H1 (cell line): ENCODE measurements around the gene WWC1.

Experiments used
- CBX8 ChIP-seq: fragments of 300-800, 300-1000 bp; sonication (generic); IDR thresholded peaks from 2 replicates; pipeline ENCODE4 v1.7.1; 2016; ENCODE audit warnings: low read depth, low read length, borderline replicate concordance
- CHD1 ChIP-seq: IDR thresholded peaks from 2 replicates; pipeline ENCODE4 v1.6.1; 2012; ENCODE audit warnings: low read depth, low read length, improper control_type of control experiment
- EZH2 ChIP-seq: fragments of 200-600 bp; sonication (generic); IDR thresholded peaks from 2 replicates; pipeline ENCODE4 v1.7.1; 2012; ENCODE audit warnings: low read depth, mild to moderate bottlenecking, moderate library complexity, low read length, inconsistent platforms; ENCODE audit not compliant: severe bottlenecking
- JUND ChIP-seq: IDR thresholded peaks from 2 replicates; pipeline ENCODE4 v1.6.1; 2011; ENCODE audit warnings: mild to moderate bottlenecking, improper control_type of control experiment, low read length
- NRF1 ChIP-seq: IDR thresholded peaks from 2 replicates; pipeline ENCODE4 v1.6.1; 2011; ENCODE audit warnings: mild to moderate bottlenecking, low read depth, low read length, improper control_type of control experiment
- POLR2A ChIP-seq, 2 experiments: IDR thresholded peaks; 1 replicate in 1 of 2; 2 replicates in 1 of 2; pipeline ENCODE4 v1.6.1; 2011; ENCODE audit warnings: low read depth in 2 of 2, low read length in 2 of 2, mild to moderate bottlenecking in 2 of 2; ENCODE audit errors: control extremely low read depth in 1 of 2
- POLR2AphosphoS5 ChIP-seq: IDR thresholded peaks from 2 replicates; pipeline ENCODE4 v1.6.1; 2011; ENCODE audit warnings: low read depth, low read length
- SP1 ChIP-seq: IDR thresholded peaks from 2 replicates; pipeline ENCODE4 v1.6.1; 2011; ENCODE audit warnings: low read depth, low read length
- TEAD4 ChIP-seq: IDR thresholded peaks from 2 replicates; pipeline ENCODE4 v1.6.1; 2012; ENCODE audit warnings: low read depth, low read length, inconsistent platforms, mixed read lengths
- ZNF274 ChIP-seq: IDR thresholded peaks from 2 replicates; pipeline ENCODE4 v1.7.0; 2012; ENCODE audit warnings: low read length, borderline replicate concordance; ENCODE audit errors: extremely low read depth
- TF ChIP-seq, protein P1 (sequence below), 3 experiments: IDR thresholded peaks; 1 replicate in 2 of 3; 2 replicates in 1 of 3; pipeline versions ENCODE4 v1.5.1 to v1.6.1; 2011; ENCODE audit warnings: low read length in 3 of 3, mild to moderate bottlenecking in 3 of 3, inconsistent platforms in 2 of 3, low read depth in 1 of 3, moderate library complexity in 1 of 3; ENCODE audit not compliant: insufficient read depth in 1 of 3; ENCODE audit errors: control extremely low read depth in 1 of 3
- TF ChIP-seq, protein P2 (sequence below): IDR thresholded peaks from 2 replicates; pipeline ENCODE4 v1.6.1; 2012; ENCODE audit warnings: inconsistent platforms

DNA sequence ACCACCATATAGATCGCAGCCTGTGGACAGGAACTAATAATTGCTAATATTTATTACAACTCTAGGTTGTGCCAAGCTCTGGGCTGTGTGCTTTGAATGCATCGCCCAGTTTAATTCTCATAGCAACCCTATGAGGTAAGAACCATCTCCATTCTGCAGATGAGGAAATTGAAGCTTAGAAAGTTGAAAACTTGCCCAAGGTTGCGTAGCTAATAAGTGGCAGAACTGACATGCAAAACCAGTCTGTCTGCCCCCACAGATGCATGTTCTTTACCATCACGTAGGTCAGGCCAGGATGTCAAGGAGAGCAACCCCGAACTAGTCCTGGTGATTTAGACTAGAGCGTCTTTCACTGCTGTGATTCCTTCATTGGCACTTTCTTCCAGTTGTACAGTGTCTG is 15.6 kb downstream of the WWC1 start:
- TF ChIP-seq EZH2 (no peak), TEAD4 (no peak), JUND (no peak), CHD1 (no peak), NRF1 (no peak), SP1 (no peak), ZNF274 (no peak), CBX8 (no peak), POLR2A (IDR thresholded peaks at IDR 0.05; ENCODE audit: control extremely low read depth in 1 of 2, low read depth in 2 of 2, low read length in 2 of 2) (no peak), POLR2AphosphoS5 (no peak)
- TF ChIP-seq, protein P1, sequence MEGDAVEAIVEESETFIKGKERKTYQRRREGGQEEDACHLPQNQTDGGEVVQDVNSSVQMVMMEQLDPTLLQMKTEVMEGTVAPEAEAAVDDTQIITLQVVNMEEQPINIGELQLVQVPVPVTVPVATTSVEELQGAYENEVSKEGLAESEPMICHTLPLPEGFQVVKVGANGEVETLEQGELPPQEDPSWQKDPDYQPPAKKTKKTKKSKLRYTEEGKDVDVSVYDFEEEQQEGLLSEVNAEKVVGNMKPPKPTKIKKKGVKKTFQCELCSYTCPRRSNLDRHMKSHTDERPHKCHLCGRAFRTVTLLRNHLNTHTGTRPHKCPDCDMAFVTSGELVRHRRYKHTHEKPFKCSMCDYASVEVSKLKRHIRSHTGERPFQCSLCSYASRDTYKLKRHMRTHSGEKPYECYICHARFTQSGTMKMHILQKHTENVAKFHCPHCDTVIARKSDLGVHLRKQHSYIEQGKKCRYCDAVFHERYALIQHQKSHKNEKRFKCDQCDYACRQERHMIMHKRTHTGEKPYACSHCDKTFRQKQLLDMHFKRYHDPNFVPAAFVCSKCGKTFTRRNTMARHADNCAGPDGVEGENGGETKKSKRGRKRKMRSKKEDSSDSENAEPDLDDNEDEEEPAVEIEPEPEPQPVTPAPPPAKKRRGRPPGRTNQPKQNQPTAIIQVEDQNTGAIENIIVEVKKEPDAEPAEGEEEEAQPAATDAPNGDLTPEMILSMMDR (IDR thresholded peaks at IDR 0.05; ENCODE audit: control extremely low read depth in 1 of 3, insufficient read depth in 1 of 3, low read depth in 1 of 3, low read length in 3 of 3): no peak
- TF ChIP-seq, protein P2, sequence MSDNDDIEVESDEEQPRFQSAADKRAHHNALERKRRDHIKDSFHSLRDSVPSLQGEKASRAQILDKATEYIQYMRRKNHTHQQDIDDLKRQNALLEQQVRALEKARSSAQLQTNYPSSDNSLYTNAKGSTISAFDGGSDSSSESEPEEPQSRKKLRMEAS: no peak
